GM19372 (cell line): Measurements from ENCODE around the gene VASP.
A peak's percentile ranks its signal among the peaks of the same experiment; 100 is the strongest.
"Not testable (repeated sequence)": the region's sequence is repeated elsewhere in the genome, so short reads cannot be mapped to it uniquely, and the experiment has no call there.

Experiments
- ATAC-seq: cut with Tn5 transposase; IDR thresholded peaks from one replicate; pipeline ENCODE4 v1.9.1; 2021; ENCODE audit warnings: mild to moderate bottlenecking, low read depth, moderate library complexity; ENCODE audit not compliant: unreplicated experiment

VASP gene

GRCh38 chr19:45496349-45496953, 10.8 kb upstream of the VASP start:
- no peak for ATAC-seq

GRCh38 chr19:45497791-45498190, 9.5 kb upstream of the VASP start:
- no peak for ATAC-seq

GRCh38 chr19:45498411-45499195, 8.7 kb upstream of the VASP start, which contains the start of gene PPM1N:
Gene PPM1N, plus strand, starts transcription at chr19:45498443. Its CDS starts 30 bp downstream, at chr19:45498473.
- no peak for ATAC-seq

- ATAC-seq, result no peak
These were observed 7.8 kb upstream of the VASP start for GRCh38 chr19:45499196-45500180.

GRCh38 chr19:45500918-45501729, 6.2 kb upstream of the VASP start:
- no peak for ATAC-seq

GRCh38 chr19:45501730-45502014, 5.6 kb upstream of the VASP start:
- ATAC-seq, result no peak

GRCh38 chr19:45502111-45502510, 5.2 kb upstream of the VASP start:
- no peak for ATAC-seq

- no peak for ATAC-seq
These were observed 3.4 kb upstream of the VASP start for GRCh38 chr19:45503909-45504308.

- no peak for ATAC-seq
These were observed 1.9 kb upstream of the VASP start for GRCh38 chr19:45505151-45505995.

- ATAC-seq, result no peak
These were observed 1.4 kb upstream of the VASP start for GRCh38 chr19:45505996-45506245.

- peak; percentile 45 for ATAC-seq
These were observed 862 bp upstream of the VASP start for GRCh38 chr19:45506246-45506988.

GRCh38 chr19:45507872-45508416, 665 bp downstream of the VASP start:
- ATAC-seq, result no peak

- ATAC-seq, result no peak
These were observed 1.2 kb downstream of the VASP start for GRCh38 chr19:45508417-45508860.

- ATAC-seq, result no peak
These were observed 1.8 kb downstream of the VASP start for GRCh38 chr19:45508861-45509691.

GRCh38 chr19:45509692-45510015, 2.4 kb downstream of the VASP start:
- ATAC-seq, result no peak

GRCh38 chr19:45510352-45510751, 3.1 kb downstream of the VASP start:
- not testable (repeated sequence) for ATAC-seq

- no peak for ATAC-seq
These were observed 3.8 kb downstream of the VASP start for GRCh38 chr19:45511074-45511473.
